SK-N-SH (cell line): Measurements from ENCODE around the gene LPP. TPM values are rescaled to one million over a fixed set of nuclear protein-coding genes. Genes with fewer than 3 reads are reported as not detected.

Source experiments
- CTCF ChIA-PET: fragments of 300-600, 350-600 bp; formaldehyde crosslinking; extraction: SDS; loops from one replicate; lab custom pipeline; 2021; lab: Yijun Ruan, JAX
- POLR2A ChIA-PET: fragments of 350-600 bp; sonication (Branson Sonifier 250); formaldehyde crosslinking; extraction: SDS; loops from one replicate; lab custom pipeline; 2020; ENCODE audit warnings: antibody characterized with exemption, inconsistent platforms; lab: Yijun Ruan, JAX
- DNase-seq: peaks from one replicate; pipeline ENCODE4 v3.0.0; 2012
- H2AFZ ChIP-seq: fragments of 200-600 bp; sonication (generic); 2 replicates; pipeline ENCODE4 v1.8.1; 2016; ENCODE audit warnings: antibody characterized with exemption, mild to moderate bottlenecking, low read depth
- H3F3A ChIP-seq: fragments of 200-600 bp; sonication (generic); replicated peaks from 2 replicates; pipeline ENCODE3; 2016; ENCODE audit warnings: antibody characterized with exemption, mild to moderate bottlenecking; ENCODE audit not compliant: insufficient read depth
- H3K27ac ChIP-seq, 2 experiments: fragments of 200-500 bp in 1 of 2; fragments of 200-600 bp in 1 of 2; sonication (Bioruptor generic) in 1 of 2; sonication (generic), shearing (Covaris generic) in 1 of 2; 2 replicates each; pipeline versions ENCODE4 v1.5.1 to v1.6.1; 2014 to 2016; ENCODE audit warnings: low read depth in 2 of 2, inconsistent platforms in 1 of 2, low read length in 1 of 2, mild to moderate bottlenecking in 1 of 2, mixed read lengths in 1 of 2
- H3K27me3 ChIP-seq: fragments of 200-600 bp; sonication (generic), shearing (Covaris generic); 2 replicates; pipeline ENCODE4 v1.6.1; 2016; ENCODE audit warnings: mixed run types; ENCODE audit not compliant: insufficient read depth
- H3K36me3 ChIP-seq, 2 experiments: fragments of 200-500 bp in 1 of 2; fragments of 200-600 bp in 1 of 2; sonication (Bioruptor generic) in 1 of 2; sonication (generic) in 1 of 2; replicated peaks in 1 of 2; 2 replicates each; pipeline versions ENCODE3 to v1.5.1; 2014 to 2016; ENCODE audit warnings: low read length in 1 of 2, mild to moderate bottlenecking in 1 of 2; ENCODE audit not compliant: insufficient read depth in 2 of 2, control insufficient read depth in 1 of 2
- H3K4me1 ChIP-seq, 2 experiments: fragments of 200-500 bp in 1 of 2; fragments of 200-600 bp in 1 of 2; sonication (Bioruptor generic) in 1 of 2; sonication (generic), shearing (Covaris generic) in 1 of 2; 2 replicates each; pipeline versions ENCODE4 v1.5.1 to v1.6.1; 2014 to 2016; ENCODE audit warnings: low read depth in 1 of 2, low read length in 1 of 2, mixed run types in 1 of 2; ENCODE audit not compliant: insufficient read depth in 2 of 2, control insufficient read depth in 1 of 2
- H3K4me2 ChIP-seq: fragments of 200-600 bp; sonication (generic), shearing (Covaris generic); 2 replicates; pipeline ENCODE4 v1.6.1; 2017; ENCODE audit warnings: mixed run types
- H3K4me3 ChIP-seq, 2 experiments: fragments of 200-500 bp in 1 of 2; fragments of 200-600 bp in 1 of 2; sonication (Bioruptor generic) in 1 of 2; sonication (generic), shearing (Covaris generic) in 1 of 2; 2 replicates each; pipeline versions ENCODE4 v1.5.1 to v1.8.1; 2014 to 2016; ENCODE audit warnings: low read depth in 2 of 2, inconsistent platforms in 1 of 2, low read length in 1 of 2, mild to moderate bottlenecking in 1 of 2, mixed read lengths in 1 of 2, moderate library complexity in 1 of 2
- H3K79me2 ChIP-seq: fragments of 200-600 bp; sonication (generic); 2 replicates; pipeline ENCODE4 v1.8.1; 2017; ENCODE audit warnings: mild to moderate bottlenecking; ENCODE audit not compliant: insufficient read depth
- H3K9ac ChIP-seq: fragments of 200-600 bp; sonication (generic); 2 replicates; pipeline ENCODE4 v1.6.1; 2017; ENCODE audit warnings: mixed run types
- H3K9me2 ChIP-seq: fragments of 200-600 bp; sonication (generic); 2 replicates; pipeline ENCODE4 v1.6.1; 2017; ENCODE audit warnings: mixed run types
- H3K9me3 ChIP-seq: fragments of 200-600 bp; sonication (generic); 2 replicates; pipeline ENCODE4 v1.6.1; 2017; ENCODE audit warnings: mixed run types, mild to moderate bottlenecking, moderate library complexity
- H4K20me1 ChIP-seq: fragments of 200-600 bp; sonication (generic); 2 replicates; pipeline ENCODE4 v1.6.1; 2017; ENCODE audit warnings: mild to moderate bottlenecking, mixed run types; ENCODE audit not compliant: insufficient read depth
- CHD2 ChIP-seq: fragments of 150-350 bp; IDR thresholded peaks from 2 replicates; pipeline ENCODE4 v1.6.1; 2018; ENCODE audit warnings: low read length; ENCODE audit not compliant: partially characterized antibody
- ELF1 ChIP-seq: IDR thresholded peaks from 2 replicates; pipeline ENCODE4 v1.4.0; 2012
- FOSL2 ChIP-seq: IDR thresholded peaks from 2 replicates; pipeline ENCODE4 v1.4.0; 2012; ENCODE audit warnings: low read depth, mild to moderate bottlenecking, moderate library complexity, borderline replicate concordance
- GATA2 ChIP-seq: sonication (generic); formaldehyde crosslinking; IDR thresholded peaks from 2 replicates; pipeline ENCODE4 v1.5.0; 2020; ENCODE audit warnings: mild to moderate bottlenecking, missing genetic modification reagents
- JUND ChIP-seq: IDR thresholded peaks from 2 replicates; pipeline ENCODE4 v1.4.0; 2012
- MEF2A ChIP-seq: IDR thresholded peaks from 2 replicates; pipeline ENCODE4 v1.4.0; 2012; ENCODE audit warnings: low read depth, borderline replicate concordance
- MXI1 ChIP-seq: IDR thresholded peaks from 2 replicates; pipeline ENCODE4 v1.6.1; 2012; ENCODE audit warnings: mild to moderate bottlenecking, low read depth, low read length, improper control_type of control experiment
- NFIC ChIP-seq: IDR thresholded peaks from 2 replicates; pipeline ENCODE4 v1.4.0; 2012; ENCODE audit warnings: borderline replicate concordance
- NRF1 ChIP-seq: IDR thresholded peaks from 2 replicates; pipeline ENCODE4 v1.6.1; 2012; ENCODE audit warnings: low read depth, mild to moderate bottlenecking, low read length
- POLR2AphosphoS5 ChIP-seq: IDR thresholded peaks from 2 replicates; pipeline ENCODE4 v1.6.1; 2012; ENCODE audit warnings: low read depth, low read length
- RAD21 ChIP-seq: IDR thresholded peaks from 2 replicates; pipeline ENCODE4 v1.6.1; 2012; ENCODE audit warnings: mild to moderate bottlenecking, low read length
- RCOR1 ChIP-seq: fragments of 150-350 bp; IDR thresholded peaks from 2 replicates; pipeline ENCODE4 v1.6.1; 2017; ENCODE audit warnings: antibody characterized with exemption, low read length
- RXRA ChIP-seq: IDR thresholded peaks from 2 replicates; pipeline ENCODE4 v1.4.0; 2012; ENCODE audit warnings: low read depth, mild to moderate bottlenecking, borderline replicate concordance
- TAF1 ChIP-seq: IDR thresholded peaks from 2 replicates; pipeline ENCODE4 v1.6.1; 2012; ENCODE audit warnings: low read depth, mild to moderate bottlenecking, low read length, moderate library complexity, borderline replicate concordance
- TCF12 ChIP-seq: IDR thresholded peaks from 2 replicates; pipeline ENCODE4 v1.4.0; 2012
- YY1 ChIP-seq: IDR thresholded peaks from 2 replicates; pipeline ENCODE4 v1.4.0; 2012; ENCODE audit warnings: low read depth, mild to moderate bottlenecking
- WGBS: methylation state at CpG from one replicate; pipeline ENCODE4 v1.1.6; 2017; ENCODE audit warnings: low lambda C conversion rate; 5-methylcytosine and 5-hydroxymethylcytosine counted together
- polyA plus RNA-seq, 3 experiments: library from polyadenylated mRNA; depleted of rRNA; stranded (reverse); fragments of >200 nt; gene quantifications; 2 replicates each; pipeline ENCODE4 v1.2.3, GENCODE V29; 2012
- TF ChIP-seq, protein P1 (sequence below): IDR thresholded peaks from 2 replicates; pipeline ENCODE4 v1.6.1; 2012; ENCODE audit warnings: mild to moderate bottlenecking, low read depth, low read length, moderate library complexity
- TF ChIP-seq, protein P2 (sequence below): fragments of 150-350 bp; IDR thresholded peaks from 2 replicates; pipeline ENCODE4 v1.6.1; 2017; ENCODE audit warnings: antibody characterized with exemption, low read length, low read depth, borderline replicate concordance
- TF ChIP-seq, protein P3 (sequence below): IDR thresholded peaks from 2 replicates; pipeline ENCODE4; 2012
- TF ChIP-seq, protein P4 (sequence below): fragments of 150-350 bp; IDR thresholded peaks from 2 replicates; pipeline ENCODE4 v1.6.1; 2016; ENCODE audit warnings: mild to moderate bottlenecking, low read depth, low read length

The LPP gene
- polyA plus RNA-seq, 1 of the 3 experiments (the other 2 are of a cell fraction), result 6.6 TPM

DNA sequence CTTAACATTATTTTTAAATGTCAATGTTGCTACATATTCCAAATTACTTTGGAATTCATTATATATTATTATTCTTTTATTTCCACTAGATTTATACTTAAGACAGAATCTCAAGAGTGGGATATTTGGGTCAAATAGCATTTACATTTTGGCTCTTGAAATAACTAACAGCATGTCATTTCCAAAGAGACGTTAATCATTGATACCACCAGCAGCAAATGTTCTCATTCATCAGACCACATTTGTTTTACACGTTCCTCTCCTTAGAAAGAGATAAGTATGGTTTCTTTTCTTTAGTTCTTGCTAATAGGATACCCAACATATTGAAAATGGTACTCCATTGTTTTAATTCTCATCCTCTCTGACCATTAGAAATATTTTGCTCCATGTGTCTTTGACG lies 229.8 kb downstream of the LPP start:
- CTCF ChIA-PET, result no interaction called here

DNA sequence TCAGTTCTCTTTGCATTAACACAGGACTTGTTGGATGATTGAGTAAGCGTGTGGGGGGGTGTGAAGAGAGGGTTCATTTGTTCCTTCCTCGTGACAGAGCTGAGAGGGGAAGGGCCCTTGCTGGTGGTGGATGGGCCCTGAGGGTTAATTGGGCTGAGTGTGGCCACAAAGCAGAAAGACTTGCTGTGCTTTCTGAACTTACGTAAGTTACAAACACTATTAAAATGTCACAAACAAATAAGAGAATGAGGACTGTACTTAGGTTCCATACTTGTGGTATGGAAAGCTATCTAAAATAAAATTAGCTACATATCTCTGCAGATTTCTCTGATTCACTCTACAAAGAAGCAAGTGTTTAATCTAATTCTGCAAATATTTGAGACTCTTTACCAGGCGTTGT lies 231.3 kb downstream of the LPP start:
- Histone ChIP-seq H2AFZ (no peak overlapping the region), H3K27me3 (no peaks in the 10 kb centered on the region), H3F3A (peaks cover 23% of the 10 kb centered on the region), H3K4me2 (0 out of 2 replicates have a peak overlapping the region, but pooled peaks have one; percentile 13), H3K9me3 (no peaks in the 10 kb centered on the region), H3K79me2 (peaks cover 94% of the 10 kb centered on the region), H3K36me3 (peaks cover 0 to 2% of the 10 kb centered on the region in 2 experiments), H3K9ac (no peak overlapping the region), H3K4me3 (no peak overlapping the region), H3K9me2 (no peaks in the 10 kb centered on the region), H3K27ac (peak overlapping the region in 1 of 2 experiments; percentile 11; a peak in 1 of 4 replicates), H4K20me1 (peaks cover 15% of the 10 kb centered on the region), H3K4me1 (peaks cover 0 to 5% of the 10 kb centered on the region in 2 experiments; a peak in 1 of 4 replicates)
- DNase-seq, result no peak
- 70% methylated on average over 4 of the region's 4 CpGs for WGBS
- TF ChIP-seq MEF2A (no peak), TCF12 (no peak), GATA2 (CRISPR knock-in tag) (no peak), JUND (no peak), NFIC (no peak), ELF1 (no peak), RXRA (no peak), YY1 (no peak)
- TF ChIP-seq, protein P1, sequence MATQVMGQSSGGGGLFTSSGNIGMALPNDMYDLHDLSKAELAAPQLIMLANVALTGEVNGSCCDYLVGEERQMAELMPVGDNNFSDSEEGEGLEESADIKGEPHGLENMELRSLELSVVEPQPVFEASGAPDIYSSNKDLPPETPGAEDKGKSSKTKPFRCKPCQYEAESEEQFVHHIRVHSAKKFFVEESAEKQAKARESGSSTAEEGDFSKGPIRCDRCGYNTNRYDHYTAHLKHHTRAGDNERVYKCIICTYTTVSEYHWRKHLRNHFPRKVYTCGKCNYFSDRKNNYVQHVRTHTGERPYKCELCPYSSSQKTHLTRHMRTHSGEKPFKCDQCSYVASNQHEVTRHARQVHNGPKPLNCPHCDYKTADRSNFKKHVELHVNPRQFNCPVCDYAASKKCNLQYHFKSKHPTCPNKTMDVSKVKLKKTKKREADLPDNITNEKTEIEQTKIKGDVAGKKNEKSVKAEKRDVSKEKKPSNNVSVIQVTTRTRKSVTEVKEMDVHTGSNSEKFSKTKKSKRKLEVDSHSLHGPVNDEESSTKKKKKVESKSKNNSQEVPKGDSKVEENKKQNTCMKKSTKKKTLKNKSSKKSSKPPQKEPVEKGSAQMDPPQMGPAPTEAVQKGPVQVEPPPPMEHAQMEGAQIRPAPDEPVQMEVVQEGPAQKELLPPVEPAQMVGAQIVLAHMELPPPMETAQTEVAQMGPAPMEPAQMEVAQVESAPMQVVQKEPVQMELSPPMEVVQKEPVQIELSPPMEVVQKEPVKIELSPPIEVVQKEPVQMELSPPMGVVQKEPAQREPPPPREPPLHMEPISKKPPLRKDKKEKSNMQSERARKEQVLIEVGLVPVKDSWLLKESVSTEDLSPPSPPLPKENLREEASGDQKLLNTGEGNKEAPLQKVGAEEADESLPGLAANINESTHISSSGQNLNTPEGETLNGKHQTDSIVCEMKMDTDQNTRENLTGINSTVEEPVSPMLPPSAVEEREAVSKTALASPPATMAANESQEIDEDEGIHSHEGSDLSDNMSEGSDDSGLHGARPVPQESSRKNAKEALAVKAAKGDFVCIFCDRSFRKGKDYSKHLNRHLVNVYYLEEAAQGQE, result no peak
- TF ChIP-seq, protein P2, sequence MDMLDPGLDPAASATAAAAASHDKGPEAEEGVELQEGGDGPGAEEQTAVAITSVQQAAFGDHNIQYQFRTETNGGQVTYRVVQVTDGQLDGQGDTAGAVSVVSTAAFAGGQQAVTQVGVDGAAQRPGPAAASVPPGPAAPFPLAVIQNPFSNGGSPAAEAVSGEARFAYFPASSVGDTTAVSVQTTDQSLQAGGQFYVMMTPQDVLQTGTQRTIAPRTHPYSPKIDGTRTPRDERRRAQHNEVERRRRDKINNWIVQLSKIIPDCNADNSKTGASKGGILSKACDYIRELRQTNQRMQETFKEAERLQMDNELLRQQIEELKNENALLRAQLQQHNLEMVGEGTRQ, result no peak
- ChIA-PET POLR2A (no interaction called here), CTCF (no interaction called here)

More for the DNA sequence above, 229.8 kb downstream of the LPP start:
- TF ChIP-seq, protein P3, sequence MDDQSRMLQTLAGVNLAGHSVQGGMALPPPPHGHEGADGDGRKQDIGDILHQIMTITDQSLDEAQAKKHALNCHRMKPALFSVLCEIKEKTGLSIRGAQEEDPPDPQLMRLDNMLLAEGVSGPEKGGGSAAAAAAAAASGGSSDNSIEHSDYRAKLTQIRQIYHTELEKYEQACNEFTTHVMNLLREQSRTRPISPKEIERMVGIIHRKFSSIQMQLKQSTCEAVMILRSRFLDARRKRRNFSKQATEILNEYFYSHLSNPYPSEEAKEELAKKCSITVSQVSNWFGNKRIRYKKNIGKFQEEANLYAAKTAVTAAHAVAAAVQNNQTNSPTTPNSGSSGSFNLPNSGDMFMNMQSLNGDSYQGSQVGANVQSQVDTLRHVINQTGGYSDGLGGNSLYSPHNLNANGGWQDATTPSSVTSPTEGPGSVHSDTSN, result no peak
- no peak for TF ChIP-seq RXRA
- TF ChIP-seq, protein P2, result no peak
- no peak for TF ChIP-seq TCF12
- TF ChIP-seq ELF1, result no peak
- no peak for TF ChIP-seq RCOR1
- TF ChIP-seq, protein P4, sequence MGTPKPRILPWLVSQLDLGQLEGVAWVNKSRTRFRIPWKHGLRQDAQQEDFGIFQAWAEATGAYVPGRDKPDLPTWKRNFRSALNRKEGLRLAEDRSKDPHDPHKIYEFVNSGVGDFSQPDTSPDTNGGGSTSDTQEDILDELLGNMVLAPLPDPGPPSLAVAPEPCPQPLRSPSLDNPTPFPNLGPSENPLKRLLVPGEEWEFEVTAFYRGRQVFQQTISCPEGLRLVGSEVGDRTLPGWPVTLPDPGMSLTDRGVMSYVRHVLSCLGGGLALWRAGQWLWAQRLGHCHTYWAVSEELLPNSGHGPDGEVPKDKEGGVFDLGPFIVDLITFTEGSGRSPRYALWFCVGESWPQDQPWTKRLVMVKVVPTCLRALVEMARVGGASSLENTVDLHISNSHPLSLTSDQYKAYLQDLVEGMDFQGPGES, result no peak
- no peak for TF ChIP-seq POLR2AphosphoS5
- TF ChIP-seq NRF1, result no peak
- TF ChIP-seq MXI1, result no peak
- no peak for TF ChIP-seq CHD2
- TF ChIP-seq RAD21, result no peak
- TF ChIP-seq TAF1, result no peak
- TF ChIP-seq FOSL2, result no peak
- TF ChIP-seq, all 33 proteins: peak for 0
- Histone ChIP-seq H3K9ac (no peak overlapping the region), H4K20me1 (peaks cover 19% of the 10 kb centered on the region), H3K27ac (no peak overlapping the region), H3K27me3 (no peaks in the 10 kb centered on the region), H3K36me3 (peaks cover 0 to 3% of the 10 kb centered on the region in 2 experiments), H3K4me2 (no peak overlapping the region), H3F3A (peaks cover 23% of the 10 kb centered on the region), H3K9me2 (no peaks in the 10 kb centered on the region), H3K79me2 (peaks cover 93% of the 10 kb centered on the region), H3K9me3 (no peaks in the 10 kb centered on the region), H3K4me3 (no peak overlapping the region), H2AFZ (no peak overlapping the region), H3K4me1 (peaks cover 0 to 5% of the 10 kb centered on the region in 2 experiments; a peak in 1 of 4 replicates)
- 83% methylated on average over 3 of the region's 3 CpGs for WGBS
- DNase-seq, result no peak
- POLR2A ChIA-PET, result no interaction called here
